SH-SY5Y (cell line): ENCODE data around the gene BRAP.

Experiments used
- GATA2 ChIP-seq: IDR thresholded peaks from 2 replicates; pipeline ENCODE4 v1.6.1; 2011; ENCODE audit warnings: mild to moderate bottlenecking, low read depth, low read length
- GATA3 ChIP-seq: IDR thresholded peaks from 2 replicates; pipeline ENCODE4 v1.6.1; 2011; ENCODE audit warnings: low read depth, mild to moderate bottlenecking, low read length, moderate library complexity

Gene BRAP

GRCh38 chr12:111642681-111643426 is 42.9 kb downstream of the BRAP start:
- TF ChIP-seq GATA2 (no peak), GATA3 (no peak)

- TF ChIP-seq GATA3: no peak
- no peak for TF ChIP-seq GATA2
Observed at GRCh38 chr12:111640506-111640905, 45.2 kb downstream of the BRAP start.

- TF ChIP-seq GATA2: no peak
- TF ChIP-seq GATA3: no peak
Observed at GRCh38 chr12:111638556-111638955, 47.2 kb downstream of the BRAP start.

GRCh38 chr12:111636209-111636945 is 49.4 kb downstream of the BRAP start:
- TF ChIP-seq GATA2 (no peak), GATA3 (no peak)

- no peak for TF ChIP-seq GATA3
- TF ChIP-seq GATA2: no peak
Observed at GRCh38 chr12:111635524-111635923, 50.2 kb downstream of the BRAP start.

- TF ChIP-seq GATA2 (no peak), GATA3 (no peak)
Observed at GRCh38 chr12:111628505-111629260, 57.1 kb downstream of the BRAP start.

- no peak for TF ChIP-seq GATA2
- TF ChIP-seq GATA3: no peak
Observed at GRCh38 chr12:111626230-111626629, 59.5 kb downstream of the BRAP start.

GRCh38 chr12:111624540-111624939 is 61.2 kb downstream of the BRAP start:
- TF ChIP-seq GATA3 (no peak), GATA2 (no peak)

- TF ChIP-seq GATA2: no peak
- no peak for TF ChIP-seq GATA3
Observed at GRCh38 chr12:111616177-111616623, 69.6 kb downstream of the BRAP start.

- TF ChIP-seq GATA2 (no peak), GATA3 (no peak)
Observed at GRCh38 chr12:111607239-111607638, 78.5 kb downstream of the BRAP start.

- no peak for TF ChIP-seq GATA3
Observed at GRCh38 chr12:111606767-111607230, 79.0 kb downstream of the BRAP start.

- TF ChIP-seq GATA3 (no peak), GATA2 (no peak)
Observed at GRCh38 chr12:111605911-111606766, 79.6 kb downstream of the BRAP start.

GRCh38 chr12:111602348-111602747 is 83.4 kb downstream of the BRAP start:
- TF ChIP-seq GATA2 (no peak), GATA3 (no peak)

GRCh38 chr12:111600205-111600642 is 85.5 kb downstream of the BRAP start:
- TF ChIP-seq GATA3 (no peak), GATA2 (no peak)
